Measurements from ENCODE around the gene URI1. TPM values are rescaled to one million over a fixed set of nuclear protein-coding genes. Genes with fewer than 3 reads are reported as not detected.

The URI1 gene
- total RNA-seq, 4 donors from 2014 or later = 59.1 to 125 (median 67.6) TPM

DNA sequence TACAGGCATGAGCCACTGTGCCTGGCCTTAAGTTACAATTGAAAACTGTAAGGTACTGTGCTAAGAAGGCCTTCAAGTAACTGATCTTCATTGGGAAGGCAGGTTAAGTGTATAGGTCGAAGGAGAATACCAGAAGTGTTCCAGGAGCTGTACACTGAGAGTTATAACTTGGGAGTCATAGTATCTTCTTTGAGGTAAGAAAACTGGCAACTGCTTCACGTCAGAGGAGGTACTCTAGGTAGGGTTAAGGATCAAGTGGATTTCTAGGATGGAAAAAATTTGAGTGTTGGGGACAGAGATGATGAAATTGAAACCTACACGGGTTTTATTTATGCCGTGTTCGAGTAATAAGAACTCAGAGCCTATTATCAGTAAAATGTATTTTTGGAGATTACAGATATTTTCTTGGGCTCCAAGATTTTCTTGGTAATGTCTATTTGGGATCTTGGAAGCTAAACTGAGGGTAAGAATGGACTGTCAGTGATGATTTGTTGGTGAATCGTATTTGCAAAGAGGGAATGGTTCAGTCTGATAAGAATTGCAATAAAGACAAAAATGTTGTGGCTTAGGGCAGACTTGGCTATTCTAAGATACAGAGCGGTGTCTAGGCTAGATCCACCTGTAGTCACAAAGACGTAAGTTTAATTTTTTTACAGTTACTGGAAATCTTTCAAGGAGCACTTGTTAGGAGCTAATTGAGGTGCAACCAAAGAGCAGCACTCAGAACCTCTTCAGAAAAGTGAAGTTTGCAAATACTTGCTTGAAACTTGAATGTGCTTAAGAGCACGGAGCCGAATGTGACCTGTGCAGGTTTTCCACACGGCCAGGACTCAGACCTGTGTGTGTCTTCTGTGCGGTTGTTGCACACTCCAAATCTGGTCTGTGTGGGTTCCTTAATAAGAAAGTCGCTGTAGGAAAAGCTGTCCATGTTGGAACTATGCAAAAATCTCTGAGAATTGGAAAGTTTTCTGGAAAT, 102.5 kb downstream of the URI1 start:
- intact Hi-C loops (cut with DNase I; ENCODE audit: low total_unique reads) = no loop called here
- H3K4me1 ChIP-seq = no peaks in the 10 kb centered on the region
- H3K27ac ChIP-seq = no peak overlapping the region
- H3K27me3 ChIP-seq = no peaks in the 10 kb centered on the region
- DNase-seq = no peak
- no peak overlapping the region for H3K4me3 ChIP-seq
- no peaks in the 10 kb centered on the region for H3K36me3 ChIP-seq
- no peak for TF ChIP-seq POLR2A (IDR thresholded peaks at IDR 0.05)
- TF ChIP-seq, protein P1, sequence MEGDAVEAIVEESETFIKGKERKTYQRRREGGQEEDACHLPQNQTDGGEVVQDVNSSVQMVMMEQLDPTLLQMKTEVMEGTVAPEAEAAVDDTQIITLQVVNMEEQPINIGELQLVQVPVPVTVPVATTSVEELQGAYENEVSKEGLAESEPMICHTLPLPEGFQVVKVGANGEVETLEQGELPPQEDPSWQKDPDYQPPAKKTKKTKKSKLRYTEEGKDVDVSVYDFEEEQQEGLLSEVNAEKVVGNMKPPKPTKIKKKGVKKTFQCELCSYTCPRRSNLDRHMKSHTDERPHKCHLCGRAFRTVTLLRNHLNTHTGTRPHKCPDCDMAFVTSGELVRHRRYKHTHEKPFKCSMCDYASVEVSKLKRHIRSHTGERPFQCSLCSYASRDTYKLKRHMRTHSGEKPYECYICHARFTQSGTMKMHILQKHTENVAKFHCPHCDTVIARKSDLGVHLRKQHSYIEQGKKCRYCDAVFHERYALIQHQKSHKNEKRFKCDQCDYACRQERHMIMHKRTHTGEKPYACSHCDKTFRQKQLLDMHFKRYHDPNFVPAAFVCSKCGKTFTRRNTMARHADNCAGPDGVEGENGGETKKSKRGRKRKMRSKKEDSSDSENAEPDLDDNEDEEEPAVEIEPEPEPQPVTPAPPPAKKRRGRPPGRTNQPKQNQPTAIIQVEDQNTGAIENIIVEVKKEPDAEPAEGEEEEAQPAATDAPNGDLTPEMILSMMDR (IDR thresholded peaks at IDR 0.05) = no peak
- H3K9me3 ChIP-seq = no peaks in the 10 kb centered on the region

DNA sequence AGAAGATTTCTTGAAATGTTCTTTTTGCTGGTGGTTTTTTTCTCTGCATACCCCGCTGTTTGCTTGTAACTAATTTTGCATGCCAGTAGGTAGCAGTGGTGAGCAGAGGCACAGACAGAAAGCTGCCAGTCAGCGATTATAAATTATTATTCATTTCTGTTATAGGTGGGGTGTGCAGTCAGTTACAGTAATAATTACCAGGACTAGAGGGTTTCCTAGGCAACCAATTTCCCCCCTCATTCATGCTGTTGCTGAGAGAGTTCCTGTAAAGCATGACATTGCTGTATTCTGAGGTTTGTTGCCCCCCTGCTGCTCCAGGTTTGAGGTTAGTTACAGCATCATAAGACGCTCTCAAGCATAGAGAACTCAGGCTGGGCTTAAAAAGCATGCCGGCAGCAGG, 104.5 kb downstream of the URI1 start:
- H3K36me3 ChIP-seq = no peaks in the 10 kb centered on the region
- H3K4me3 ChIP-seq = no peak overlapping the region
- no peak overlapping the region for H3K27ac ChIP-seq
- H3K9me3 ChIP-seq = no peaks in the 10 kb centered on the region
- TF ChIP-seq, protein P1 (IDR thresholded peaks at IDR 0.05) = no peak
- TF ChIP-seq POLR2A (IDR thresholded peaks at IDR 0.05) = no peak
- no peaks in the 10 kb centered on the region for H3K4me1 ChIP-seq
- no peaks in the 10 kb centered on the region for H3K27me3 ChIP-seq
- DNase-seq = no peak
- intact Hi-C loops (cut with DNase I; ENCODE audit: low total_unique reads) = no loop called here

DNA sequence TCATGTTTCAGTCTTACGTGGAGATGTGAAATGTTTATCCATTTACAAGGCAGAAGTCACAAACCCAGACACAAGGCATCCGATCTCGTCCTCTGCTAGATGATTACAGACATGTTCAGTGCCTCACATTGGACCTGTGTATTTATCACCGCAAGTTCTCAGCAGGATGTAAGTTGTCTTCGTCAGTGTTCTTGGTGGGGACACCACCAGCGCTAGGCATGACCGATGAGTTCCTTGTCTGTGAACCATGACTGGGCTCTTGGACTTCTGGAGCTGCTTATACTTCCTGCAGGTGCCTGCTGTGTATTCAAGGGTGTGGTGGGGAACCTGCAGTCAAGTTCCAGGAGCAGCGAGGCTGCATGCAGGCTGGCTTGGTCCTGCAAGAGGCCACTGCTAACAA, 105.4 kb downstream of the URI1 start:
- Histone ChIP-seq H3K9me3 (no peaks in the 10 kb centered on the region), H3K27me3 (no peaks in the 10 kb centered on the region), H3K4me1 (no peaks in the 10 kb centered on the region), H3K4me3 (no peak overlapping the region), H3K27ac (no peak overlapping the region), H3K36me3 (no peaks in the 10 kb centered on the region)
- DNase-seq = no peak
- intact Hi-C loops (cut with DNase I; ENCODE audit: low total_unique reads) = no loop called here
- TF ChIP-seq POLR2A (IDR thresholded peaks at IDR 0.05) = no peak
- TF ChIP-seq, protein P1 (IDR thresholded peaks at IDR 0.05) = no peak

DNA sequence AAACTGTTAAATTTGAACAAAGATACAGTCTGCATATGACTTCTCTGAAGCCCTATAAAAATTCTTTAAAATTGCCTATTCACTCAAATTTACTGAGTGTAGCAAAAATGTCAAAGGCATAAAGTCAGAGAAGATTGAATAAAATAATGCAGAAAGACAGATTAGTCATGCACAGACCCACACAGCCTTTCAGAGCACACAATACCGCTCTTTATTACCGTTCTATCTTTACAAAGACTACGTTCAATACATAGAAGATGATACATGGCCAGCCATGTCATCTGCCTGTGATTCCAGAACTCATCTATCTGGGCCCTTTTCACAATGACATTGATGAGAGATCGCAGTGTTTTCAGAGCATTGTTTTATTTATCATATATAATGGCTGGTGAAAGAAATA, 107.2 kb downstream of the URI1 start:
- no peak for DNase-seq

More for the DNA sequence above, 107.2 kb downstream of the URI1 start:
- Histone ChIP-seq H3K36me3 (no peaks in the 10 kb centered on the region), H3K27ac (no peak overlapping the region), H3K4me1 (no peaks in the 10 kb centered on the region), H3K4me3 (no peak overlapping the region), H3K27me3 (no peaks in the 10 kb centered on the region), H3K9me3 (no peaks in the 10 kb centered on the region)
- intact Hi-C loops (cut with DNase I; ENCODE audit: low total_unique reads) = no loop called here
- no peak for TF ChIP-seq POLR2A (IDR thresholded peaks at IDR 0.05)
- TF ChIP-seq, protein P1 (IDR thresholded peaks at IDR 0.05) = no peak
